Right lobe of liver (tissue), 6 donors: ENCODE data around the gene PRF1. TPM values are rescaled to one million over a fixed set of nuclear protein-coding genes. Genes with fewer than 3 reads are reported as not detected.

ENCODE experiments used
- ATAC-seq, 4 donors: fragments of 200-7000 bp; cut with Tn5 transposase; one replicate each; pipeline ENCODE4 v1.9.1; 2020; ENCODE audit warnings: mild to moderate bottlenecking in 4 of 4, moderate library complexity in 4 of 4
- DNase-seq, 3 donors: peaks; one replicate each; pipeline ENCODE4 v3.0.0-alpha.2; 2020
- H3K27ac ChIP-seq, 3 donors: fragments of 200-600 bp; one replicate each; pipeline ENCODE4 v1.8.0; 2022
- H3K27me3 ChIP-seq, 2 donors: fragments of 200-600 bp; one replicate each; pipeline ENCODE4 v1.8.0; 2022
- H3K36me3 ChIP-seq, 4 donors: fragments of 200-600 bp; sonication (generic) in 1 of 4; one replicate each; pipeline versions ENCODE4 v1.5.1 to v1.8.0; 2017 to 2022; ENCODE audit warnings: control low read depth in 1 of 4
- H3K4me1 ChIP-seq, 4 donors: fragments of 200-600 bp; sonication (generic) in 1 of 4; one replicate each; pipeline versions ENCODE4 v1.5.1 to v1.8.0; 2017 to 2022; ENCODE audit warnings: control low read depth in 1 of 4
- H3K4me3 ChIP-seq, 3 donors: fragments of 200-600 bp; one replicate each; pipeline ENCODE4 v1.8.0; 2022
- H3K9me3 ChIP-seq, 4 donors: fragments of 200-600 bp; sonication (generic) in 1 of 4; one replicate each; pipeline versions ENCODE4 v1.5.1 to v1.8.0; 2017 to 2022; ENCODE audit warnings: control low read depth in 1 of 4
- POLR2A ChIP-seq: fragments of 450-650 bp; IDR thresholded peaks from one replicate; pipeline ENCODE4 v1.6.1; 2017; ENCODE audit warnings: antibody characterized with exemption, mild to moderate bottlenecking
- WGBS: methylation state at CpG from one replicate; pipeline ENCODE4 v1.1.6; 2018; ENCODE audit warnings: low coverage, low lambda C conversion rate; ENCODE audit not compliant: insufficient coverage; ENCODE audit errors: missing lambda C conversion rate; 5-methylcytosine and 5-hydroxymethylcytosine counted together
- intact Hi-C, 2 donors: fragments of 100-400 bp; cut with DNase I; formaldehyde crosslinking; loops; one replicate each; pipeline versions ENCODE4 v1.11.2 to v1.14.1; 2022
- total RNA-seq, 6 experiments: library from RNA; depleted of rRNA in 2 of 6; stranded (reverse); fragments of >200 nt in 2 of 6; fragmentation: NEBNext Ultra II Directional in 3 of 6; extraction: Animal tissue kit (Norgen Biotek cat#: 25700) in 3 of 6; gene quantifications; one replicate each; pipeline versions ENCODE4 v1.1.0 to v1.2.4, GENCODE V29; 2016 to 2023
- TF ChIP-seq, protein P1 (sequence below), 4 donors: fragments of 200-600 bp in 3 of 4; fragments of 450-650 bp in 1 of 4; IDR thresholded peaks; one replicate each; pipeline versions ENCODE4 v1.5.1 to v1.8.0; 2016 to 2022; ENCODE audit warnings: antibody characterized with exemption in 4 of 4, mild to moderate bottlenecking in 2 of 4
- donor health status: DM: no; HTN: yes; CAD: no.
- donor health status: DM: no; HTN: no; CAD: no.
- donor health status: DM: no; HTN: no; CAD: no.
- donor health status: DM: no; HTN: yes; CAD: no.
- donor health status: DM: no; HTN: yes; CAD: no.

Gene PRF1
- total RNA-seq, 6 experiments from 2014 or later: 1.7 to 6.5 (median 3.1) TPM

DNA sequence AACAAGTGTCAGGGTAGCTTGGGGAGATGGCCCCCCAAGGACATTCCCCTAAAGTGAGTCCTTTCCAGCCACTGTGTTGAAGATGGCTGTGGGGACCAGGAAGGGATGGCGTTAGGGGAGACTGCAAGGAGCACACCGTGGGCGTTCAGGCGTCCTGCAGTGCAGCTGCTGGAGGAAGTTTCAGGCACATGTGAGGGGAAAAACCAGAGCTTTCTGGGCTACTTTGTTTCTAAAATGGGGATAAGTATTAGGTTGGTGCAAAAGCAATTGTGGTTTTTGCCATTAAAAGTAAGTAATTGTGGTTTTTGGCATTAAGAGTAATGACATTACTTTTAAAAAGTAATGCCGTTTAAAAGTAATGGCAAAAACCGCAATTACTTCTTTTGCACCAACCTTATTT is 14.3 kb downstream of the PRF1 start:
- DNase-seq: peak in 1 of 3 donors; percentile 10
- H3K4me1 ChIP-seq: no peaks in the 10 kb centered on the region
- no peak overlapping the region for H3K4me3 ChIP-seq
- H3K9me3 ChIP-seq: no peaks in the 10 kb centered on the region
- no peaks in the 10 kb centered on the region for H3K27me3 ChIP-seq
- no peaks in the 10 kb centered on the region for H3K36me3 ChIP-seq
- H3K27ac ChIP-seq: no peak overlapping the region
- intact Hi-C loops: no loop called here
- WGBS: 70% methylated on average over 6 of the region's 6 CpGs
- no peak for ATAC-seq
- TF ChIP-seq POLR2A: no peak
- TF ChIP-seq, protein P1, sequence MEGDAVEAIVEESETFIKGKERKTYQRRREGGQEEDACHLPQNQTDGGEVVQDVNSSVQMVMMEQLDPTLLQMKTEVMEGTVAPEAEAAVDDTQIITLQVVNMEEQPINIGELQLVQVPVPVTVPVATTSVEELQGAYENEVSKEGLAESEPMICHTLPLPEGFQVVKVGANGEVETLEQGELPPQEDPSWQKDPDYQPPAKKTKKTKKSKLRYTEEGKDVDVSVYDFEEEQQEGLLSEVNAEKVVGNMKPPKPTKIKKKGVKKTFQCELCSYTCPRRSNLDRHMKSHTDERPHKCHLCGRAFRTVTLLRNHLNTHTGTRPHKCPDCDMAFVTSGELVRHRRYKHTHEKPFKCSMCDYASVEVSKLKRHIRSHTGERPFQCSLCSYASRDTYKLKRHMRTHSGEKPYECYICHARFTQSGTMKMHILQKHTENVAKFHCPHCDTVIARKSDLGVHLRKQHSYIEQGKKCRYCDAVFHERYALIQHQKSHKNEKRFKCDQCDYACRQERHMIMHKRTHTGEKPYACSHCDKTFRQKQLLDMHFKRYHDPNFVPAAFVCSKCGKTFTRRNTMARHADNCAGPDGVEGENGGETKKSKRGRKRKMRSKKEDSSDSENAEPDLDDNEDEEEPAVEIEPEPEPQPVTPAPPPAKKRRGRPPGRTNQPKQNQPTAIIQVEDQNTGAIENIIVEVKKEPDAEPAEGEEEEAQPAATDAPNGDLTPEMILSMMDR (IDR thresholded peaks at IDR 0.05): no peak

- H3K4me3 ChIP-seq: no peak overlapping the region
- H3K9me3 ChIP-seq: no peaks in the 10 kb centered on the region
- peak in 1 of 3 donors; percentile 1 for DNase-seq
- 70% methylated on average over 8 of the region's 8 CpGs for WGBS
- intact Hi-C loops: no loop called here
- ATAC-seq: no peak
- H3K27me3 ChIP-seq: no peaks in the 10 kb centered on the region
- H3K4me1 ChIP-seq: no peaks in the 10 kb centered on the region
- TF ChIP-seq, protein P1 (IDR thresholded peaks at IDR 0.05): no peak
- no peak for TF ChIP-seq POLR2A
- H3K36me3 ChIP-seq: no peaks in the 10 kb centered on the region
- no peak overlapping the region for H3K27ac ChIP-seq
These were observed 15.4 kb downstream of the PRF1 start for GRCh38 chr10:70587045-70587658.

- 73% methylated on average over 8 of the region's 8 CpGs for WGBS
These were observed 16.1 kb downstream of the PRF1 start for GRCh38 chr10:70586348-70586930.

DNA sequence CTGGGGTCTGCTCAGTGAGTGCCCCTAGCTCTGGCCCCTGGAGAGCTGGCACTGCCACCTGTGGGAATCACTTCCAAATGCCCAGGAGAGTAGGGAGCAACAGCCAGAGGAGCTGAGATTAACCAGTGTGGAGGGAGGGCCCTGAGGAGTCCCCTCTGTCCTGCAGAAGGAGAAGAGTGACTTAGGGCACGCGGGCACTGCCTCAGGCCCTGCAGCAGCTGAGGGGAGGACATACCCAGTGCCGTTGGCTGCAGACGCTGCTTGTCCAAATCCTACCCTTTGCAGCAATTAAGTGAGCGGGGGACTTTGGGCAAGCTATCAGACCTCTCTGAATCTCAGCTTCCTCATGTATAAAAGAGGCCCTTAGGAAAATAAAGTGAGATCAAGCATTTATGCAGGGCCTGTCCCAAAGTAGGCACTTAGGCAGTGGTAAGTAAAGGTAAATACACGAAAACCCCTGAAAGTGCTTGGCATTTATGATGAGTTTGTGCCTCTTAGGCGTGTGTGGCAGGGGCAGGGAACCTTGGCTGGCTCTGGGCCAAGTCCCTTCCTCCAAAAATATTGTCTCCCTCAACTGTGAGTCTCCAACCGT is 16.9 kb downstream of the PRF1 start:
- whole genome bisulfite sequencing: 71% methylated on average over 1 of the region's 8 CpGs
- H3K36me3 ChIP-seq: no peaks in the 10 kb centered on the region
- ATAC-seq (peak in 1 of 4 donors; percentile 20), DNase-seq (peak in 1 of 3 donors; percentile 14)
- no peak overlapping the region for H3K4me3 ChIP-seq
- H3K4me1 ChIP-seq: no peaks in the 10 kb centered on the region
- TF ChIP-seq POLR2A: no peak
- intact Hi-C loops: no loop called here
- H3K9me3 ChIP-seq: no peaks in the 10 kb centered on the region
- H3K27me3 ChIP-seq: no peaks in the 10 kb centered on the region
- no peak overlapping the region for H3K27ac ChIP-seq

More at GRCh38 chr10:70586348-70586930, 16.1 kb downstream of the PRF1 start:
- Histone ChIP-seq H3K4me1 (no peaks in the 10 kb centered on the region), H3K4me3 (no peak overlapping the region), H3K27me3 (no peaks in the 10 kb centered on the region), H3K9me3 (no peaks in the 10 kb centered on the region), H3K27ac (no peak overlapping the region), H3K36me3 (no peaks in the 10 kb centered on the region)
- intact Hi-C loops: no loop called here
- ATAC-seq (no peak), DNase-seq (peak in 1 of 3 donors; percentile 33)
- TF ChIP-seq, protein P1 (IDR thresholded peaks at IDR 0.05): no peak
- no peak for TF ChIP-seq POLR2A

- no peak overlapping the region for H3K27ac ChIP-seq
- no peak for TF ChIP-seq POLR2A
- TF ChIP-seq, protein P1 (IDR thresholded peaks at IDR 0.05): no peak
- intact Hi-C loops: no loop called here
- no peaks in the 10 kb centered on the region for H3K27me3 ChIP-seq
- ATAC-seq (peak in 2 of 4 donors; percentile 23 to 27), DNase-seq (peak in 1 of 3 donors; percentile 40)
- H3K4me1 ChIP-seq: no peaks in the 10 kb centered on the region
- H3K36me3 ChIP-seq: no peaks in the 10 kb centered on the region
- H3K4me3 ChIP-seq: no peak overlapping the region
- H3K9me3 ChIP-seq: no peaks in the 10 kb centered on the region
- WGBS: 35% methylated on average over 7 of the region's 7 CpGs
These were observed 17.5 kb downstream of the PRF1 start for GRCh38 chr10:70584909-70585544.
